ENCODE data around the gene TRMT1L.
"Not testable (repeated sequence)": the region's sequence is repeated elsewhere in the genome, so short reads cannot be mapped to it uniquely, and the experiment has no call there.

Gene TRMT1L, protein sequence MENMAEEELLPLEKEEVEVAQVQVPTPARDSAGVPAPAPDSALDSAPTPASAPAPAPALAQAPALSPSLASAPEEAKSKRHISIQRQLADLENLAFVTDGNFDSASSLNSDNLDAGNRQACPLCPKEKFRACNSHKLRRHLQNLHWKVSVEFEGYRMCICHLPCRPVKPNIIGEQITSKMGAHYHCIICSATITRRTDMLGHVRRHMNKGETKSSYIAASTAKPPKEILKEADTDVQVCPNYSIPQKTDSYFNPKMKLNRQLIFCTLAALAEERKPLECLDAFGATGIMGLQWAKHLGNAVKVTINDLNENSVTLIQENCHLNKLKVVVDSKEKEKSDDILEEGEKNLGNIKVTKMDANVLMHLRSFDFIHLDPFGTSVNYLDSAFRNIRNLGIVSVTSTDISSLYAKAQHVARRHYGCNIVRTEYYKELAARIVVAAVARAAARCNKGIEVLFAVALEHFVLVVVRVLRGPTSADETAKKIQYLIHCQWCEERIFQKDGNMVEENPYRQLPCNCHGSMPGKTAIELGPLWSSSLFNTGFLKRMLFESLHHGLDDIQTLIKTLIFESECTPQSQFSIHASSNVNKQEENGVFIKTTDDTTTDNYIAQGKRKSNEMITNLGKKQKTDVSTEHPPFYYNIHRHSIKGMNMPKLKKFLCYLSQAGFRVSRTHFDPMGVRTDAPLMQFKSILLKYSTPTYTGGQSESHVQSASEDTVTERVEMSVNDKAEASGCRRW

DNA sequence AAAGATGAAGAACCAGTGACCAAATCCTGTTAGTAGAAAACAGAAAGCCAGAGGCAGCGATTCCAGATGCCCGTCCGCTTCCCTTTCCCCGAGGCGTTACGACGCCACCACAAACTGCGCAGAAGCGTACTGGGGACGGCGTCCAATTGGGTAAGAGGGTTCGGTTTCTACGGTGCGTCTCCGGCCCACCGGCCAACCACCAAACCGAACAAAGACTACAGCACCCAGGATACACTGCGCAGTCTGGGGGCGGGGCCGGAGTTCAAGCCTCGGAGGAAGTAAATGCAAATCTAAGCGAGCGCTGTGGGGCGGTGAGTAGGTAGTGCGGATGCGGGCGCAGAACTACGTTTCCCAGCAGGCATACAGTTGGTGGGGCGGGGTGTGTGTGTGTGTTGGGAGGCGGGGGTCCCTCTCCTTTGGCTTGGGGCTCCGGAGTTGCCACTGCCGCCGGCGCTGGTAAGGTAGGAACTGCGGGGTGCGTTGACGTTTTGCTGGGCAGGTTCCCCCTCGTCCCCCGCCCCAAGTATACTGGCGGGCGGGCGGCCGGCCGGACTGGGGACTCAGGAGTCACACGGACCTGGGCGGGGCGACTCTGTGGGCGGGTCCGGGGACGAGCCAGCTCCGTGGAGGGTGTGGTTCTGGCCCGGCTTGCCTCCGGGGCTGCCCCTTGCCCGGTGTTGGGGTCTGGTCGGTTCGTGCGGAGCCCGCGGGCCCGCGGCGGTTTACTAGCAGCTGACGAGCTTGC, at the start of gene TRMT1L, which contains the start of gene SWT1:
TRMT1L (minus strand) TSS at position 100 of the 745 bp plus-strand sequence. CDS start 241 bp downstream, outside the sequence.
SWT1 (plus strand) TSS at position 314 of the 745 bp plus-strand sequence. CDS start 3,675 bp downstream, outside the sequence.
- DNase-seq (ENCODE audit: low read depth) = peak; percentile 99
- H3K4me3 ChIP-seq (ENCODE audit: low read length) = peak within 1 kb of the TSS; percentile 78
- TF ChIP-seq, protein P1, sequence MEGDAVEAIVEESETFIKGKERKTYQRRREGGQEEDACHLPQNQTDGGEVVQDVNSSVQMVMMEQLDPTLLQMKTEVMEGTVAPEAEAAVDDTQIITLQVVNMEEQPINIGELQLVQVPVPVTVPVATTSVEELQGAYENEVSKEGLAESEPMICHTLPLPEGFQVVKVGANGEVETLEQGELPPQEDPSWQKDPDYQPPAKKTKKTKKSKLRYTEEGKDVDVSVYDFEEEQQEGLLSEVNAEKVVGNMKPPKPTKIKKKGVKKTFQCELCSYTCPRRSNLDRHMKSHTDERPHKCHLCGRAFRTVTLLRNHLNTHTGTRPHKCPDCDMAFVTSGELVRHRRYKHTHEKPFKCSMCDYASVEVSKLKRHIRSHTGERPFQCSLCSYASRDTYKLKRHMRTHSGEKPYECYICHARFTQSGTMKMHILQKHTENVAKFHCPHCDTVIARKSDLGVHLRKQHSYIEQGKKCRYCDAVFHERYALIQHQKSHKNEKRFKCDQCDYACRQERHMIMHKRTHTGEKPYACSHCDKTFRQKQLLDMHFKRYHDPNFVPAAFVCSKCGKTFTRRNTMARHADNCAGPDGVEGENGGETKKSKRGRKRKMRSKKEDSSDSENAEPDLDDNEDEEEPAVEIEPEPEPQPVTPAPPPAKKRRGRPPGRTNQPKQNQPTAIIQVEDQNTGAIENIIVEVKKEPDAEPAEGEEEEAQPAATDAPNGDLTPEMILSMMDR (conservative IDR thresholded peaks at IDR 0.05; ENCODE audit: low read length) = no peak

DNA sequence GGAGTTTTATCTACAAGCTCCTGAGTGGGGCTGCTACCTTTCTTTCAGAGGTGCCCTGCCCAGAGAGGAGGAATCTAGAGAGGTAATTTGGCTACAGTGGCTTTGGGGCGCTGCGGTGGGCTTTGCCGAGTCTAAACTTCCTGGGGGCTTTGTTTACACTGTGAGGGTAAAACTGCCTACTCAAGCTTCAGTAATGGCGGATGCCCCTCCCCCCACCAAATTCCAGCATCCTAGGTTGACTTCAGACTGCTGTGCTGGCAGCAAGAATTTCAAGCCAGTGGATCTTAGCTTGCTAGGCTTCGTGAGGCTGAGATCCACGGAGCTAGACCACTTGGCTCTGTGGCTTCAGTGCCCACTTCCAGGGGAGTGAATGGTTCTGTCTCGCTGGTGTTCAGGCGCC, 44.1 kb upstream of the TRMT1L start:
- DNase-seq (ENCODE audit: low read depth) = no peak
- TF ChIP-seq, protein P1 (conservative IDR thresholded peaks at IDR 0.05; ENCODE audit: low read length) = no peak
- no peak overlapping the region for H3K4me3 ChIP-seq (ENCODE audit: low read length)

DNA sequence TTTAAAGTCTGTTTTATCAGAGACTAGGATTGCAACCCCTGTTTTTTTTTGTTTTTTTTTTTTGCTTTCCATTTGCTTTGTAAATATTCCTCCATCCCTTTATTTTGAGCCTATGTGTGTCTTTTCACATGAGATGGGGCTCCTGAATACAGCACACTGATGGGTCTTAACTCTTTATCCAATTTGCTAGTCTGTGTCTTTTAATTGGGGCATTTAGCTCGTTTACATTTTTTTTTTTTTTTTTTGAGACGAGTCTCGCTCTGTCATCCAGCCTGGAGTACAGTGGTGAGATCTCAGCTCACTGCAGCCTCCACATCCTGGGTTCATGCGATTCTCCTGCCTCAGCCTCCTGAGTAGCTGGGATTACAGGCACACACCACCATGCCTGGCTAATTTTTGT, 42.0 kb upstream of the TRMT1L start:
- not testable (repeated sequence) for H3K4me3 ChIP-seq (ENCODE audit: low read length); DNase-seq (ENCODE audit: low read depth)

DNA sequence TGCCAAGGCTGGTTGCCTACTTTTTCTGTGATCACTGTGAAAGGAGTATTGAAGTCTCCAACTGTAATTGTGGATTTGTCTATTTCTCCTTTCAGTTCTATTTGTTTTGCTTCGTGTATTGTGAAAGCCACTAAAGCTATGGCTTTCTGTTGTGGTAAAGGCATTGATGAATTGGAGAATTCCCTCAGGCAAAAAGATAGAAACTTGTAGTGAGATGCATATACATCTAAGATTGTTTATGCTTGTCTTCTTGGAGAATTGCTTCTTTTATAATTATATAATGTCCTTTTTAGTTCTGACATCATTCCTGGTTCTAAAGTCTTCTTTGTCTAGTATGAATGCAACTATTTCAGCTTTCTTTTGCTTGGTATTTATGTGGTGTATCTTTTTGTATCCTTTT, 37.0 kb upstream of the TRMT1L start:
- no peak overlapping the region for H3K4me3 ChIP-seq (ENCODE audit: low read length)
- TF ChIP-seq, protein P1 (conservative IDR thresholded peaks at IDR 0.05; ENCODE audit: low read length) = no peak
- DNase-seq (ENCODE audit: low read depth) = no peak

DNA sequence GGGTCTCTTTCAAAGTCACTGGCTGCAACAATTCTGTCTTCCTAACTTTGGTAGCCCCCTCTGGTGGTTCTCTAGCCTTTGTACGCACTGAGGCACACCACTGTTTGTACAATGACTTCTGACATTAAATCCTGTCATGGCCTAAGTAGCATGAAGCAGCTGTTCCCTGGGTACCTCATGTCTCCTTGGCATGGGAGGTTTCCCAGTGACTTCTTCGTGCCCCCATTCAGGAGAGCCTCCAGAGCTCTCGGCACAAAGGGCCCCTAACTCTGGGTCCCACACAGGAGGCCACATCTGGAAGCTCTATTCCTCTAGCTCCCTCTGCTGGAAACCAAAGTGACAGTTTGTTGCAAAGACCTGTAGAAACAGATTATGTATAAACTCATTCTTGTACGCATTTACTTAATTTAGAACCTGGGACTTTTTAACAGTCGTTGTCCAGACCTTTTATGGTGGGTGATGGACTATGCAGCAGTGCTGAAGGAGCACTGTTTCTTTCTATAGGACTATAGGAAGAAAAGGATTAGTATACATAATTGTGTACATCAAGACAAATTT, 13.6 kb upstream of the TRMT1L start:
- H3K4me3 ChIP-seq (ENCODE audit: low read length) = no peak overlapping the region
- peak; percentile 52 for DNase-seq (ENCODE audit: low read depth)
- TF ChIP-seq, protein P1 (conservative IDR thresholded peaks at IDR 0.05; ENCODE audit: low read length) = peak; percentile 75

DNA sequence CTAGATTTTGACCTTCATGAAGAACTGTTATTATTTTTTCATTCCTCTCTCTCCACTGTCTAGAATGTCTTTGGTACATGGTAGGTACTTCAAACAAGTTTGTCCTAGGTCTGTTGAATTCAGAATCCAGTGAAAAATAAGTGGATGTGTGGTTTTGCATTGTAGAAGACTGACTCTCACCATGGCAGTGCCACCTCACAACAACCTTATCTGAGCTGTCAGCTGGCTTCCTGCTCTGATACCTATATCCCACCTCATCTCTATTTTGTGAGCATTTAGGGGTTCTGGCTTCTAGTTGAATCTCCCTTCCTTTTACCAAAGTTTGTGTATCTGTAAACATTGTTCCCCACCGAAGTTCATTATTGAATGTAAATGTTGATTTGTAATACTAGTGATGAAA, 9.4 kb upstream of the TRMT1L start:
- no peak overlapping the region for H3K4me3 ChIP-seq (ENCODE audit: low read length)
- TF ChIP-seq, protein P1 (conservative IDR thresholded peaks at IDR 0.05; ENCODE audit: low read length) = no peak
- DNase-seq (ENCODE audit: low read depth) = no peak

DNA sequence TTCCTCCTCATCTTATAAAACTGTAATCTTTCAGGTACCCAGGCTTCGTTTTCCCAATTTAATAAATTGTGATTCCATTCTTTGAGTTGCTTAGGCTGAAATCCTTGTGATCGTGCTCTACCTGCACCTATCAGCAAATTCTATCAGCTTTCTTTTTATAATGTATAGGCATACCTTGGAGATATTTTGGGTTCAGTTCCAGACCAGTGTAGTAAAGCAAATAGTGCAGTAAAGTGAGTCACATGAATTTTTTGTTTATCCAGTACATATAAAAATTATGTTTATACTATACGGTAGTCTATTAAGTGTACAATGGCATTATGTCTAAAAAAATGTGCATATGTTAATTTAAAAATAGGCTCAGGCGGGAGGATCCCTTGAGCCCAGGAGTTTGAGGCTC, 5.7 kb upstream of the TRMT1L start:
- TF ChIP-seq, protein P1 (conservative IDR thresholded peaks at IDR 0.05; ENCODE audit: low read length) = no peak
- no peak overlapping the region for H3K4me3 ChIP-seq (ENCODE audit: low read length)
- DNase-seq (ENCODE audit: low read depth) = no peak

Measured in AG10803 (cell line).